HG03108 (cell line): ENCODE data around the gene TRIM9.

Source experiments
- ATAC-seq: cut with Tn5 transposase; IDR thresholded peaks from one replicate; pipeline ENCODE4 v1.9.1; 2021; ENCODE audit warnings: moderate library complexity; ENCODE audit not compliant: unreplicated experiment

Gene TRIM9

DNA sequence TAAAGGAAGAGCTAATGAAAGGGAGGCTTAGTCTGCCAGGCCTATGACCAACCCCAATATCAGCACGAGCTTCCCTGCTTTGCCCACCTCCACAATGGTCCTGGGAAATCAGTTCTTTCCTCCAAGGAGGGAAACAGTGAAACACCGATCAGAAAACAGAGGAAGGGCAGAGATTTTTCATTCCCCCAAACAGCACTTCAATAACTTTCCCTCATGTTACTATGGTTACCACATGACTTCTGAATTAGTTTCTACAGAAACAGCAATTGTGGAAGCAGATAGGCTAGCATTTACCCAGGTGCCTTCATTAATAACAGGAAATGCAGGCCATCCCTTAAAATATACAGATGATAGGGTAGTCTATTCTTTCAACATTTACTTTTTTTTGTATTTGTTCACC is 35.9 kb downstream of the TRIM9 start:
- no peak for ATAC-seq

DNA sequence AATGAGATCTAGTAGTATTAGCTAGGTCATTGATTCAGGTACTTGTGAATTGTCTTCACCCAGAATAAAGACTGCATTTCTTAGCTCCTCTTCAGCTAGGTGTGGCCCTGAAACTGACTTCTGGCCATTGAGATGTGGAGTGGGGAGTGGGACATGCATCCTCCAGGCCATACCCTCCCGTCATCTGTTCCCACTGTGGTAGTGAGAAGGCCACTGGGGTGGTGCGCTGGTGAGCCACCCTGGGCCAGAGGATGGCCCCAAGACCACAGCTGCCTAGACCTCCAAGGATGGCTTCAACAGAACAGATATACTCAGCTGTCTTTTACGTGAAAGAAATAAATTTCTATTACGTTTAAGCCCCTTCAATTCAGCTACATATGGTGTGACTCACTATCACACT is 36.5 kb downstream of the TRIM9 start:
- no peak for ATAC-seq

DNA sequence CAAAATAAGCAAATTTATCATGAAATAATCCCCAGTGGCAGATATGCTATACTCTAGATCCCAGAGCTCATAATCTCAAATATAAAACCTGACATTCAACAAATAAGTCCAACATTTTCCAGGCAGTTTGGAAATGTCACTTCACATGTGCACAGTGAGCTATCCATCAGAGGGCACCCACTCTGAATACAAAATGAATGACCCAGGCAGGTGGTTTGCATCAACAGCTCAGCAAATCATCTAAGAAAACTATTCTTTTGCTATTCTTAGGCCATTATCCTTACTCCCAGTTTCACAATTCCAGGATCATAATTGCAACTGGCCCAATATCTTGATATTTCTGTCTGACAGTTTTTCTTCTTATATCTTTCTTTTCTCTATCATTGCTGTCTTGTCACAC is 38.5 kb downstream of the TRIM9 start:
- no peak for ATAC-seq

DNA sequence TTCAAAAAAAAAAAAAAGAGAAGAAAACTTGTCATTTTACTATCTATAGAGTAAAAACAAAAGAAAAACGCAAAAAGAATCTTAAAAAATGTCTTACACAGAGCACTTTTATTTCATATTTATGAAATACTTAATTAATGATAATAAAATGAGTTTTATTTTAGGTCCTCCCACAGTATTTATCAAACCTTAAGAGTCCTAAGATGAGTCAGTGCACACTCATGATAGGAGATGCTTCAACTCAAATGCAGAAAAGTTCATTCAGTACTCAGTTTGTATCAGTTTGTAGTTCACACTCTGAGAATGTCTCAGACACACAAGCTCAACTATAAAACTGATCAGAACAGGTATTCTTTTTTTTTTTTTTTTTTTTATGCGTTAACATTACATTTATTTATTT is 41.7 kb downstream of the TRIM9 start:
- ATAC-seq: no peak

DNA sequence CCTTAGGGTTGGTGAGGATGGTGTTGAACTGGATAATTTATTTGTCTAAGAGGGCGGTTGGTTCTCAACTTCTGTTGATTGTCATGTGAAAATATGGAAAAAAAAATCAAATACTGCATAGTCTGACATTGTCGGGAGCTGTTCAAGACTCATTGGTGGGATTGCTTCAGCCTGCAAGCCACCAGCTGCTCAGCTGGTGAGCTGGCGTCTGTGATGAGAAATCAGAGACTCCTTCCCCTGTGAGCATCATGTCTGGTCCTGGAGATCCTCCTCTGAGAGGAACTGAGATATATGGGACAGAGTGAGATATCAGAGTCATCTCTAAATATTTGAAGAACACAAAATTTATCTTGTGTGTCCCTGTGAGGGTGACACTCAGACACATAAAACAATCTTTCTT is 49.9 kb downstream of the TRIM9 start:
- no peak for ATAC-seq

DNA sequence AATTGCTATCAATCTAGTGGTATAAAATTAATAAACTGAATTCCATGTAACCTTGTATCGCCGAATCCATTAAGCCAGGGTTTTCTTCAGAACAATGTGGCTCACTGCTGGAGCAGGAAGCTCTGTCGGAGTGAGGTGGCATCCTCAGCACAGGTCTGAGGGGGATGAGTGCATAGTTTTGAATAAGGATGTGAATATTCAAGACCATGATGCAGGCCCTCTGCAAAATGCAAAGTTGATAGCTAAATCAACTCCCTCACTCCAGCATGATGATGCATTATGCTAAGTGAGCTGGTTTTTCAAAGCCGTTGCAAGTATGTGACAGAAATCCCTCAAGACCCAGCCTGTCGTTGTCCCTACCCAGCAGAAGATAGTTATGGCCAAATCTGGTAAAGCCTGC is 53.0 kb downstream of the TRIM9 start:
- ATAC-seq: no peak

DNA sequence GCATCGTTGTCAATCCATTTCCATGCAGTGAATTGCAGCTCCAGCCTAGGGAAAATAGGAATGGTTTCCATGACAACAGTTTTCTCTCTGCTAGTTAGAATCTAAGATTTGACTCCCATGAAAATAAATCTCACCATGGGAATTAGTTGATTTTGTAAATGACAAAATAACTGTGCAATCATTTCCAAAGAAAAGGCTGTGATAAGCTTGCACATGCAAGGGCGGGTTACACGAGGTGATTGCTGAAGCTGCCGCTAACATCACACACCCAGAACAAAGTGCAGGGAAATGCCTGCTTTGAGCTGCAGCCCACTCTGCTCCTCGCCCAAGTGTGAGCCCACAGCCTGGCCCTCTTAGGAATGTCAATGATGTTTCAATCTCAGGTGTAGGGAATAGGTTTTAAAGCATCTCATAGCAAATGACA is 53.8 kb downstream of the TRIM9 start:
- no peak for ATAC-seq

DNA sequence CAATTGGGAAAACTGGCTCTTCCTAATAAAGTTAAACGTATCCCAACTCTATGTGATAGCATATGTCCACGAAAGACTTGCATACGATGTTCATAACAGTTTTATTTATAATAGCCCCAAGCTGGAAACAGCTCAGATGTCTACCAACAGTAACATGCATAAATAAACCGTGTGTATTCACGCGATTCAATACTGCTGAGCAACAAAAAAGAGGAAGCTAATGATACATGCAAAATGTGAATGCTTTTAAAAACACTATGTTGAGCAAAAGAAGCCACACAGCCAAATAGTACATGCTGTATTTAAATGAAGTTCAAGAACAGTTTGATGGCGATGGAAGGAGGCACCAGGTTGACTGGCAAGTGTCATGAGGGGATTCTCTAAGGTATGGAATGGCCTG is 55.7 kb downstream of the TRIM9 start:
- ATAC-seq: no peak

DNA sequence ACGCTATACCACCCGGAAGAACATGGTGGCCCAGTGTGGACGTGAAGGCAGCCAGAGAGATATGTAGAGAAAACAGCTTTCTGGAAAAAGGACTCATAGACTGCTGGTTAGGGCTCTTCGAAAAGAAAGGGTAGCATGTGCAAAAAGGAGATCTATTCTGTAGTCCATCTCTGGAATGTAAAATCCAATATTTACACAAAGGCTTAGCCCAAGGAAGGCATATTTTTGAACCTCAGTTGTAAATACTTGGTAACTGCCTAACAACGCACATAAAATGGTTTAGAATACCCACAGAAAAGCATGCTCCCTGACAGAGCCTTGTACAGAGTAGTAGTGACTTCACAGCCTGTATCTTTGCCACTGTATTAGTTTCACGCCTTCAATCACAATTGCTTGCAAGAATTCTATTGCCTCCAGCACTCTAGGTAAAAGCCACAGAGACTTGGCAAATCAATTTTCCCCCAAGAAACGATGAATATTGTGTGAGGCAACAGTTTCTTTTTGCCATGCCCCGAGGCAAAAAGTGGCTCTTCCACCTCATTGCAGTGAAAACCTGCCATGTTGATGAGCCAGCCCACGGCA is 59.2 kb downstream of the TRIM9 start:
- ATAC-seq: no peak

DNA sequence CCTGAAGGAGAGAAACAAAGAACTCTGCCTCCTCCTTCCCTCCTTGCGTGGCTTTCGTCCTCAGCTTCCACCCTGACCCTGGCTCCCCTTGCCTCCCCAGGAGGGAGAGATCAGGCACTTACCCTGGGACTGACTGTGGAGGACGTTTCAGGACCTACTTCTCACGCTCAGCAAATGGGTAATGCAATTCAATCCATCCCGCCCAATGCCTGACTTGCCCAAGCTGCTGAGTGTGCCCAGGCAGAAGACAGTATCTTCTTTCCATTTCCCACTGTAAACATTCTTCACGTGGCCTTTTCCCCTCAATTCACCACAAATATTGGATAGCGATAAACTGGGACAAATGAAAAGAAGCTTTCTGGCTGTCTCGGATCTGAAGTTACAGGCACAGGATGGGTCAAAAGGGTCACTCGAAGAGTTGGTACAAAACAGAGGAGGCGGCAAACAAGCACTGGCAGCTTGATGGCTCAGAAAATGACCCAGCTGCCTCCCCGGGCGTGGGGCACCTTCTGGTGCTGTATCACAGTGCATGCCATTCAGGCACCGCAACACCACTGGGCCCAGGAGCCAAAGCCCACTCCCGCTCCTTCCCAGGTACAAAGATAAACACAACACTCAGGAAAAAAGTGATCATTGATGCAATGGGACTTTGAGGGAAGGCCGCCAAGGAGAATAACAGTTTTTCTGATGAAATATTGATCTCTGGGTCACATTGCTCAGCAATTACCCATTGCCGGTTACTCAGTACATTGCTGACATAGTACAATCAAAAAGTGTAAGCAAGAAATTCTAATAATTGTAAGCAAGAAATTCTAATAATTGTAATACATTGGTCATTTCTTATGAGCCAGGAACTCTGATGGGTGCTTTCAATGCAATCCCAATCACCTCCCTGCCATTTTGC is 65.8 kb downstream of the TRIM9 start:
- ATAC-seq: no peak

DNA sequence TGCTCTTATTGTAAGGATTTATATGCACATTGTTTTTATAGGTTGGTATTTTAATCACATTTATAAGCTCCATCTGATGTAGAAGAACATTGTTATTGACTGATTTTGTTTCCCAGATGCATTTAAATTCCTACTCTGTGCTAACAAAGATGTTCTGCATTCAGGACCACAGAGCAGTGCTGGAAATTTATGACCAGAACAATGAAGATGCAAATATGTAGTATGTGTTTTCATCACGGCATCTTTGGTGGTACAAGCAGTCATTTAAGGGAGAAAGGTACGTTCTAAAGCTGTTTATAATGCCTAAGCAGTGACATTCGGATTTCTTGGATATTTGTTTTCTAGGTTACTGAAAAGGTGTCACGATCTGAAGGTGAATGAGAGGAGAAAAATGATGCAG is 66.5 kb downstream of the TRIM9 start:
- no peak for ATAC-seq

DNA sequence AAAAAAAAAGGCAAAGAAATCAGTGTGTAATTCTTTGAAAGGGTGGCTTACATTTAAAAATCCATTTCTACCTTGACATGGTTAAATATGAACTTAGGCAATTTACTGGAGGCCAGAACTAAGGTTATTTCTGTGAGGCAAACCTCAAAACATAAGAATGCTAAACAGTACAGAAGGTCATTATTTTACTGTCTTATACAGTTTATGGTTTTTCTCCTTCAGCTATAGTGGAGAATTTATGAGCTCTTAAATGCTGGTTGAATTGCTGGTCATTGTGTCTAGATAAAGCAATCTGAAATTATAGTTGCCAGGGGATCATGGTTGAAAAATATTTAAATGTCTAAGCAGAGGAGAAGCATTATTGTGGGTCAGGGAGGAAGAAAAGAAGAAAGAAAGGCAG is 70.5 kb downstream of the TRIM9 start:
- ATAC-seq: no peak

DNA sequence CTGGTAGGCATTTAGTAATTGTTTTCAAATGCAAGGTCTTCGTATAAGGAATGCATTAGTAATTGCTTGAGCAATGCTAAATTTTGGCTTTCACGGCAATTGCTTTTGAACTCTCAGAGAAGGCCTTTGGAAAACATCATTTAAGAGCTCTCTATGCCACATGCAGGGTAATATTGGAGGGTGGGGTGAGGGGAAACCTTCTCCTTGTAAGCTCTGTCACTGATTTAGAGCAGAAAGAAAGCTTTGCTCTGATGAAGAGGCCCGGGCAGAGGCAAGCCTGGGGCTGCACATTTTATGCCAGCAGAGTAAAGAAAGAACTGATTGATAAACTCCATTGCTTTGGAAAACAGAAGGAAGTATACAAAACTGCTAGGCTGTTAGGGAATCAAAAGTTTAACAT is 70.9 kb downstream of the TRIM9 start:
- no peak for ATAC-seq

DNA sequence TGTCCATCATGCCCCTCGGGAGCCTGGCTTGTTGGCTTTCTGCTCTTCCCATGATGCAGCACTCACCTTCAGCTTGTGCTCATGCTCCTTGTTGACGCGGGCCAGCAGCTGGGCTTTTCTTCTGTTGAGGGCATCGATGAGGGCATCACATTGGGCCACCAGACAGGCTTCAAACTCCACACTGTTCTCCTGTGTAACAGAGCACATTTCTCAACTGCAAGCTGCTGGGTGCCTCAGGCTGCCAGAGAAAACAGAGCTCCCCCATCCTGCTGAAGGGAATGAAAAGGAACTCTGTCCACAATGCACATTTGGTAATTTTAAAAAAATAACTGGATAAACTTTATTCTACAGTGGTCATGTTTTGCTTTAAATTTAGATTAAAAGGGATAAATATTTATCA is 72.1 kb downstream of the TRIM9 start:
- ATAC-seq: no peak

DNA sequence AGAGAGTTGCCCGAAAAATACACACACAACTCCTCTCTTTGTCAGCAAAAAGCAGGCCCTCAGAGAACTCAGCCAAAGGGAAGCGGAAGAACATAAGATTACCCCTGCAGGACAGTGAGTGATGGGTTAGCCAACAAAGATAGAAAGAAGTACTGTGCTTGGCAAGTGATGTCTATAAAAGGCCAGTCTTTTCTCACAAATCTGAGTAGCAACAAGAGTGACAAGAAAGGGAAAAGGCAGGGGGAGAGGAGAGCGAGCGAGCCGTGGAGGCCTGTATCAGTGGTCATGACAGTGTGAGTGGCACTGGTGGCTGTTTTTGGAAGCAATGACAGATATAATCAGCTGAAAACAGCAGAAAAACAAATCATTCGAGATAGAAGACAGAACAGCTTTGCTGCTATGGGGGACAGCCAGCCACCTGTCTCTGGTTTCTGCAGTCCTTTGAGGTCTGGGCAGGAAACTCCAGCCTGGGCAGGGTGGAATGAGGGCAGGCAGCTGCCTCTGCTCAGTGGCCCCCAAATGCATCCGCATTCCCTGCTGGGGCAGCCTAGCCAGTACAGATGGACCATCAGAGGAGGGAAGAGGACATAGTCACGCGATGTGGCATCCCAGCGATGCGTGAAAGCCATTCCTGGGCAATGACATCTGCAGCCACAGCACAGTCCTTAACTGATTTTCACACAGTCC is 74.7 kb downstream of the TRIM9 start:
- ATAC-seq: no peak

DNA sequence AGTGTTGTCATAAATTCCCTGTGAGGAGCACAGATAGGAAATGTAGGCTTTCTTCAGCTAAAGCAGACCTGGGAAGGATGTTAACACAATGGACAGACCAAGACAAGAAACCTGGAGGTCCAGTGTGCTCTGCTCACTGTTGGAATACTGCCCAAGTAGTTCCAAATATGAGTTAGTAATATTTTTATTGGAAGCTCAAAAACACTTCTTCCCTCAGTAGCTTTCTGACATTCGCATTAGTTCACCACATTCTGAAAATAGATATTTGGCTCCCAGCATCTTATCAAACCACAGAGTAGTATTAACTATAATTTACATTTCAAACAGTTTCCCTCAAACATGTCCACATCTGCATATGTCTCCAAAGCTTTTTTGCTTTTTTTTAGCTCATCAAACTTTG is 75.8 kb downstream of the TRIM9 start:
- ATAC-seq: no peak

DNA sequence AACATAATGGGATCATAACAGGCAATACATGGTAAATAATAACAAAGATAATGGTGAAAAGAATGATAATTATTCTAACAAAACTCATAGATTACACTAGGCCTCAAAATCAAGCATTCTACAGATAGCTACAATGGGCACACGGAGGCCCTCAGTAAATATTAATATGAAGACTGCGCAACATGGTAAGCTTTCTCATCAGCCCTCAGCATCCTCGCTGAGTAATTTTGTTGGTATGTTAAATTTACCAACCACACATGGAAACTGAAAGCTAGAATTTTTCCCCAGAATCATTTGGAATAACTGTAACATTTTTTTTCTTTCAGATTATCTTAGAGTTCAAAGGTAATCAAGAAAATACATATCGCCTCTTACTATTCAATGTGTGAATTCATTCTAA is 76.4 kb downstream of the TRIM9 start:
- no peak for ATAC-seq

DNA sequence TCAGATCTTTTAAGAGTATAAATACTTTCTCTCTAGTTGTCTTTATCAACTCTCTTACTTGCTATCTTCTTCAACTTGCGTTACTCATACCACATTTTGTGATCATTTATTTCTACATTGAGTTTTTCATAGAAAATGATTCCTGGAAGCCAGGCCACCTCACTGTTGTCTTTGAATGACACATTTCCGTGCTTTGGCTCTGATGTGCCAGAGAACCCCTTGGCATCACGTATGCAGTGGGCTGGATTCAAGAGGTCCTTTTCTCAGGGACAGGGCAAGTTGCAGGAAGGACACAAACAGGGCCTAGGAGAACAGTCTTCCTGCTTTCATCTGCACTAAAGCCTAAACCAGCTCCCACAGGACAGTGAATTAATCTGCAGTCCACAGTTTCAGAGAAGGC is 80.3 kb downstream of the TRIM9 start:
- ATAC-seq: no peak

DNA sequence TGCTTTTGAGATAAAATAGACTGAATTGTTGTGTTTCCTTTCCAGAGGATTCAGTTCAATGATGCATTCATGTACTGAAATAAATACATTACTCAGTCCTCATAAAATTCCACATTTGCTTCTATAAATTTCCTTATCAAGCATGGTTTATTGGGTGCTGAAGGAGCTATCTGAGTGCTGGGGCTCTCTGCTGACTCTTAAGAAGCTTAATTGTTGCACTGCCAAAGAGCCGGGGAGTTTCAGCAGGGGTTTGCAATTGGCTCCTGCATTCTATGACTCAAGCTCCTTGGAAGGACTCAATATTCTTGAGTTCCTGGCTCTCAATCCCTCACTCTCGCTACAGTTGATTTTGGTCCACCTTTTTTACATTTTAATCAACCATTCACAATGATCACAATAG is 80.8 kb downstream of the TRIM9 start:
- no peak for ATAC-seq

DNA sequence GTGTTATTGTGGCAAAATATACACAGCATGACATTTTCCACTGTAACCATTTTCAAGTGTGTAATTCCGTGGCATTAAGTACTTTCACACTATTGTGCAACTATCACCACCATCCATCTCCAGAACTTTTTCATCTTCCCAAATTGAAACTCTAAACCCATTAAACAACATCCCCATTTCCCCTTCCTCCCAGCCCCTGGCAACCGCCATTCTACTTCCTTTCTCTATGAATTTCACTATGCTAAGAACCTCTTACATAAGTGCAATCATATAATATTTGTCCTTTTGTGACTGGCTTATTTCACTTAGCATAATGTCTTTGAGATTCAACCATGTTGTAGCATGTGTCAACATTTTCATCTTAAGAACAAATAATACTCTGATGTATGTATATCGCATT is 82.8 kb downstream of the TRIM9 start:
- no peak for ATAC-seq

DNA sequence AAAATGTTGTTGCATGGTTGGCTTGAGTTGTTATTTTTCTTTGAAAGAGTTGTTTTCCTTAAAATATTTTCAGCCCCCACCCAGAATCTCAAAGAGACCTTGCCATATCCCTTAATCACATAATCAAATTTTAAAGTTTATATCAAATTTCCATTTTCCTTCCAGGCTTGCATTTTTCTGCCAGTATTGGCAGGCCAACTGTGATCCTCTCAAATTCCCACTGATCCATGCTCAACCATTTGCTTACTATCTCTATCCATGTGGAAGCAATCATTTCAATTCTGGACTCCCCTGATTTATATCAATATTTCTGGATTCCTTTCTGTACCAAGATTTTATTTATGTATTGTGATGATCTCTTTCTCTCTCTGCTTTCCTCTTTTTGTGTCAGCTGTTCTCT is 86.5 kb downstream of the TRIM9 start:
- ATAC-seq: no peak

DNA sequence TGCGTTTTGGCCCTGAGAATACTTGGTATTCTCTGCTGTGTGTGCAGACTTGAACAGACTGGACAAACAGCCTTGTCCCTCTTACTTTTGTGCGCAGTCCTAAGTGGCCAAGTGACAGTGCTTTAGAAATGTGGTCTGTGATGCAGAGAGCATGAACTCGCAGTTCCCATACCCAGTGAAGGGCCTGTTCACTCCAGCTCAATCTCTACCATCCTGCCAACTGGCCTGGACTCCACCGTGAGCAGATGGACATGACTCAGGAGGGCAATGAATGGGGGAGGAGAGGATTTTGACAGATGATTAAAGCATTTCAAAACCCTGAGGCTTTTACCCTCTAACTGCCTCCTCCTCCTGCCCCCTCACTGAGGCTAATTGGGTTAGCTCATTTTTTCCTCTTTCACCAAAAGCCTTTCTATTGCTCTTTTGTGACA is 88.1 kb downstream of the TRIM9 start:
- ATAC-seq: no peak
